WTC11 (cell line): ENCODE results near the gene C16orf74. TPM values are rescaled to one million over a fixed set of nuclear protein-coding genes. Genes with fewer than 3 reads are reported as not detected.

Experiments used
- AFF4 ChIP-seq: sonication (generic); formaldehyde crosslinking; IDR thresholded peaks from 2 replicates; pipeline ENCODE4 v1.8.1; 2023; ENCODE audit warnings: mild to moderate bottlenecking, missing genetic modification reagents, borderline replicate concordance
- CDX4 ChIP-seq: fragments of 250-450 bp; sonication (Bioruptor Pico); IDR thresholded peaks from 2 replicates; pipeline ENCODE4 v1.9.0; 2021; ENCODE audit warnings: moderate library complexity, mild to moderate bottlenecking, inconsistent platforms, borderline replicate concordance
- CTCF ChIP-seq: fragments of 200-600 bp; IDR thresholded peaks from 2 replicates; pipeline ENCODE4 v1.8.0; 2022; ENCODE audit warnings: antibody characterized with exemption
- EMX1 ChIP-seq: fragments of 250-450 bp; sonication (Bioruptor Pico); IDR thresholded peaks from 2 replicates; pipeline ENCODE4 v1.8.0; 2021; ENCODE audit warnings: mild to moderate bottlenecking
- ESRRA ChIP-seq: sonication (generic); formaldehyde crosslinking; IDR thresholded peaks from 2 replicates; pipeline ENCODE4 v1.8.1; 2022; ENCODE audit warnings: mild to moderate bottlenecking, missing genetic modification reagents, borderline replicate concordance
- FOXP1 ChIP-seq: sonication (generic); formaldehyde crosslinking; IDR thresholded peaks from 2 replicates; pipeline ENCODE4 v1.8.0; 2022; ENCODE audit warnings: missing genetic modification reagents, mild to moderate bottlenecking, moderate library complexity, borderline replicate concordance
- FOXP4 ChIP-seq: sonication (generic); formaldehyde crosslinking; IDR thresholded peaks from 2 replicates; pipeline ENCODE4 v1.8.0; 2022; ENCODE audit warnings: mild to moderate bottlenecking, missing genetic modification reagents
- GTF2I ChIP-seq: fragments of 250-450 bp; sonication (Bioruptor Pico); conservative IDR thresholded peaks from 2 replicates; pipeline ENCODE4 v1.4.0; 2021; ENCODE audit warnings: mild to moderate bottlenecking
- IRF2 ChIP-seq: sonication (generic); formaldehyde crosslinking; IDR thresholded peaks from 2 replicates; pipeline ENCODE4 v1.8.0; 2022; ENCODE audit warnings: low read depth, missing genetic modification reagents, borderline replicate concordance
- JAZF1 ChIP-seq: fragments of 250-450 bp; sonication (Bioruptor Pico); IDR thresholded peaks from 2 replicates; pipeline ENCODE4 v1.9.0; 2021; ENCODE audit warnings: moderate library complexity, mild to moderate bottlenecking, inconsistent platforms
- NFATC4 ChIP-seq: fragments of 250-450 bp; sonication (Bioruptor Pico); IDR thresholded peaks from 2 replicates; pipeline ENCODE4 v1.9.0; 2021; ENCODE audit warnings: mild to moderate bottlenecking
- NFYB ChIP-seq: sonication (generic); formaldehyde crosslinking; conservative IDR thresholded peaks from 2 replicates; pipeline ENCODE4 v1.8.0; 2022; ENCODE audit warnings: low read depth, missing genetic modification reagents
- OVOL2 ChIP-seq: fragments of 250-450 bp; sonication (Bioruptor Pico); IDR thresholded peaks from 2 replicates; pipeline ENCODE4 v1.9.0; 2021; ENCODE audit warnings: mild to moderate bottlenecking, borderline replicate concordance
- SMAD3 ChIP-seq: sonication (generic); formaldehyde crosslinking; IDR thresholded peaks from 2 replicates; pipeline ENCODE4 v1.8.0; 2022; ENCODE audit warnings: missing genetic modification reagents, mild to moderate bottlenecking, borderline replicate concordance
- SP1 ChIP-seq: sonication (generic); formaldehyde crosslinking; conservative IDR thresholded peaks from 2 replicates; pipeline ENCODE4 v1.8.1; 2022; ENCODE audit warnings: missing genetic modification reagents
- TCF7 ChIP-seq: sonication (generic); formaldehyde crosslinking; IDR thresholded peaks from 2 replicates; pipeline ENCODE4 v1.8.0; 2022; ENCODE audit warnings: mild to moderate bottlenecking, low read depth, missing genetic modification reagents, moderate library complexity
- USF2 ChIP-seq: sonication (generic); formaldehyde crosslinking; IDR thresholded peaks from 2 replicates; pipeline ENCODE4 v1.8.1; 2023; ENCODE audit warnings: mild to moderate bottlenecking, missing genetic modification reagents, moderate library complexity
- ZNF263 ChIP-seq: sonication (generic); formaldehyde crosslinking; IDR thresholded peaks from 2 replicates; pipeline ENCODE4 v1.8.1; 2022; ENCODE audit warnings: low read depth, mild to moderate bottlenecking, moderate library complexity, missing genetic modification reagents
- ZNF416 ChIP-seq: fragments of 250-450 bp; sonication (Bioruptor Pico); IDR thresholded peaks from 2 replicates; pipeline ENCODE4 v1.9.0; 2021; ENCODE audit warnings: mild to moderate bottlenecking, inconsistent platforms
- ZNF671 ChIP-seq: fragments of 250-450 bp; sonication (Bioruptor Pico); IDR thresholded peaks from 2 replicates; pipeline ENCODE4 v1.8.0; 2021; ENCODE audit warnings: mild to moderate bottlenecking
- total RNA-seq: library from RNA; stranded (reverse); gene quantifications from 3 replicates; pipeline ENCODE4 v1.2.3, GENCODE V29; 2021
- TF ChIP-seq, protein P1 (sequence below): sonication (generic); formaldehyde crosslinking; IDR thresholded peaks from 2 replicates; pipeline ENCODE4 v1.8.0; 2022; ENCODE audit warnings: mild to moderate bottlenecking, missing genetic modification reagents
- TF ChIP-seq, protein P2 (sequence below): fragments of 250-450 bp; sonication (Bioruptor Pico); IDR thresholded peaks from 2 replicates; pipeline ENCODE4 v2.1.2; 2022; ENCODE audit warnings: mild to moderate bottlenecking, moderate library complexity
- TF ChIP-seq, protein P3 (sequence below): fragments of 250-450 bp; sonication (Bioruptor Pico); conservative IDR thresholded peaks from 2 replicates; pipeline ENCODE4 v1.9.0; 2021; ENCODE audit warnings: mild to moderate bottlenecking

C16orf74 gene
- total RNA-seq, 1 experiment from 2014 or later: 8.3 TPM

DNA sequence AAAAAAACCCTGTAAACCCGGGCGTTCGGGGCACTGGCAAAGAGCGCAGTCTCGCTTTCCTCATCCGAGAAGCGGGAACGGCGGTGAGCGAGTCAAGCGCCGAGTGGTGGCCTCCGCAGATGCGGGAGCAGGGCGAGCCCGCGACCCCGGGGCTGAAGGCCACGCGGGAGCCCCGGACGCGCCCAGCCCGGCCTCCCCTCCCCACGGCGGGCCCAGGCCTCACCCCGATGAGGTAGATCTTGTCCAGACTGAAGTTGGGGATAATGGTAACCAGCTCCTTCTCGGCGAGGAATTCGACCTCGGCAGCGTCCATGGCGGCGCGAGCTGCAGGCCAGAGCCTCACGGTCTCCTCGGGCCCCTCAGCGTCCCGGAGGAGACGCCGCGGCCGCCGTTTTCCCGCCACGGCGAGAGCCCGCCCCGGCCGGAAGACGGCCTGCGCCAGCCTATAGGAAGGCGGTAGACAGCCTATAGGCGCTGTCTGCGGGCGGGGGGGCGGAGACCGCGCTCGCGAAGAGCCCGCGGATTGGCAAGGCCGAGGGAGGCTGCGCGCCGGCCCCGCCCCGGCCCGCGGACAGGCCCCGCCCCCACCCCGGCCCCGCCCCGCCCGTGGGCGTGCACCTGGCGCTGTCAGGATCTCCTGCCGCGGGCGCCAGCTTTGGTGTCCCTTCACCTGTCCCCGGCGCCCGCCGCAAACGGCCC lies 62.2 kb downstream of the C16orf74 start, which contains the start of gene GINS2 (continued):
- TF ChIP-seq CDX4 (CRISPR knock-in tag) (no peak), ESRRA (CRISPR knock-in tag) (peak; percentile 83; the same call in 1 of the 2 replicates), ZNF416 (CRISPR knock-in tag) (peak; percentile 74; the same call in 1 of the 2 replicates), NFYB (CRISPR knock-in tag) (peak; percentile 88), AFF4 (CRISPR knock-in tag) (no peak), IRF2 (CRISPR knock-in tag) (no peak; the same call in 1 of the 2 replicates), USF2 (CRISPR knock-in tag) (no peak), GTF2I (no peak), EMX1 (CRISPR knock-in tag) (no peak), FOXP4 (CRISPR knock-in tag) (peak; percentile 68; the same call in 1 of the 2 replicates), OVOL2 (no peak), CTCF (no peak), ZNF671 (CRISPR knock-in tag) (no peak), JAZF1 (CRISPR knock-in tag) (no peak), NFATC4 (CRISPR knock-in tag) (no peak), FOXP1 (CRISPR knock-in tag) (peak; percentile 86; the same call in 1 of the 2 replicates), SP1 (peak; percentile 96), ZNF263 (peak; percentile 38; the same call in 1 of the 2 replicates), SMAD3 (CRISPR knock-in tag) (no peak), TCF7 (CRISPR knock-in tag) (no peak)
- TF ChIP-seq, protein P1, sequence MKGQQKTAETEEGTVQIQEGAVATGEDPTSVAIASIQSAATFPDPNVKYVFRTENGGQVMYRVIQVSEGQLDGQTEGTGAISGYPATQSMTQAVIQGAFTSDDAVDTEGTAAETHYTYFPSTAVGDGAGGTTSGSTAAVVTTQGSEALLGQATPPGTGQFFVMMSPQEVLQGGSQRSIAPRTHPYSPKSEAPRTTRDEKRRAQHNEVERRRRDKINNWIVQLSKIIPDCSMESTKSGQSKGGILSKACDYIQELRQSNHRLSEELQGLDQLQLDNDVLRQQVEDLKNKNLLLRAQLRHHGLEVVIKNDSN (CRISPR knock-in tag): no peak; the same call in 1 of the 2 replicates
- TF ChIP-seq, protein P2, sequence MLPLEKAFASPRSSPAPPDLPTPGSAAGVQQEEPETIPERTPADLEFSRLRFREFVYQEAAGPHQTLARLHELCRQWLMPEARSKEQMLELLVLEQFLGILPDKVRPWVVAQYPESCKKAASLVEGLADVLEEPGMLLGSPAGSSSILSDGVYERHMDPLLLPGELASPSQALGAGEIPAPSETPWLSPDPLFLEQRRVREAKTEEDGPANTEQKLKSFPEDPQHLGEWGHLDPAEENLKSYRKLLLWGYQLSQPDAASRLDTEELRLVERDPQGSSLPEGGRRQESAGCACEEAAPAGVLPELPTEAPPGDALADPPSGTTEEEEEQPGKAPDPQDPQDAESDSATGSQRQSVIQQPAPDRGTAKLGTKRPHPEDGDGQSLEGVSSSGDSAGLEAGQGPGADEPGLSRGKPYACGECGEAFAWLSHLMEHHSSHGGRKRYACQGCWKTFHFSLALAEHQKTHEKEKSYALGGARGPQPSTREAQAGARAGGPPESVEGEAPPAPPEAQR: no peak
- TF ChIP-seq, protein P3, sequence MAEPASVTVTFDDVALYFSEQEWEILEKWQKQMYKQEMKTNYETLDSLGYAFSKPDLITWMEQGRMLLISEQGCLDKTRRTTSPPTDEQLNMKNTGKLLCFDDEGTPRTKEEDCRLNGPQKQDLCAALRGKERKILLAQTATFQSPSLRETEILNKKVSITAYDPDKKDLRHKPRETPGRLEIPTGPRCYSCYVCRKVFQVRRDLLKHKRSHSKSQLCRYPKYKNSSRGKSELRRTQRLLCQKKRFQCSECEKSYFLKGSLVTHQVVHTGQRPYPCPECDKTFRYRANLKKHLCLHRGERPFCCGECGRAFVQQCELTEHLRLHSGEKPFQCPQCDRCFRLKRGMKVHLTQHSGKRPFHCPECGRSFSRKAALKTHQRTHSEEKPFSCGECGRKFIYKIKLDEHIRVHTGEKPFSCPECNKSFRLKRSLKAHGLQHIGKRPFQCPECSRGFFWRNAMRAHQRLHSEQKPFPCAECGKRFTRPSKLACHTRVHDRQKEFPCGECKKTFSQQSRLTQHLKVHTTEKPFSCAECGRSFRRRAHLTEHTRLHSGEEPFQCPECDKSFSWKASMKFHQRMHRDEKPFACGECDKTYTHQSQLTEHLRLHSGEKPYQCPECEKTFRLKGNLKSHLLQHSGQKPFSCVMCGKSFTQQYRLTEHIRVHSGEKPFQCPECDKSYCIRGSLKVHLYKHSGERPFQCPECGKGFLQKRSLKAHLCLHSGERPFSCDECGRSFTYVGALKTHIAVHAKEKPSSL (CRISPR knock-in tag): no peak
